Retinal pigment epithelial cell (primary cell): ENCODE data around the gene EML2.

Experiments
- DNase-seq: peaks from one replicate; pipeline ENCODE4 v3.0.0-alpha.2; 2010; ENCODE audit warnings: low read depth
- H3K4me3 ChIP-seq: 2 replicates; pipeline ENCODE4 v1.5.1; 2011; ENCODE audit warnings: mild to moderate bottlenecking, low read length, control low read depth, moderate library complexity
- CTCF ChIP-seq: conservative IDR thresholded peaks from 2 replicates; pipeline ENCODE4 v1.5.1; 2011; ENCODE audit warnings: low read depth, low read length, control low read depth, inconsistent platforms

Gene EML2

DNA sequence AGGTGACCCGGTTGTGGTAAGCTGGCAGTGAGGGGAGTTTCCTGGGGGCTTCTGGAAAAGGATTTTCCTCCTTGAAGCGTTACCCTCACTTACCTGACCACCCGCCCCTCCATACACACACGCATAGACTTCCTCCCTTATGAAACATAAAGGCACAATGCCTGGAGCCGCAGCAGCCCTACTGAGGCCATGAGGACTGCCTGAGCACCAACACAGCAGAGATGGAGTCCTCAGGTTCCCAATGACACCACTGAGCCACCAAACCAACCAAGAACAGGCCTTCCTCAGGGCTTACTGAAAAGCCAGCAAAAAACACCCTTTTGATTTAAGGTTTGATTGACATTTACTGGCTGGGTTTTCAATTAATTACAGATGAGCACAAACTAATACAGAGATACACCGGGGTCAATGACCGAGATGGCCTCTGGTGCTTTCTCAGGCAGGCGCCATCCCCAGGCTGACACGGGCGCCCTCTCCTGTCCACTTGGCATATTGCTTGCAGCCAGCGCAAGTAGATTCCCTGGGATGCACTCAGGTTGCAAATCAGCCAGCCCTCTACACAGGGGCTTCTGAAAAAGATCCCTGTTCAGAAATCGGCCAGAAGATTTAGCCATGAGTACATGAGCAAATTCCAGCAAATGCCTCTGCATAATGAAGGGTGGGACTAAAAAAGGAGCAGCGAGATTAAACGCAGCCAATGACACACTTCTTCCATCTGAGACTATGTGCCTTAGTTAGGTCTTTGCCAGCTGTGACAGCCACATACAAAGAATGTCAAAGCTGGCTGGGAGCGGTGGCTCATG, 69.4 kb downstream of the EML2 start:
- TF ChIP-seq CTCF: peak; percentile 89
- DNase-seq: no peak
- H3K4me3 ChIP-seq: no peak overlapping the region

- no peak for TF ChIP-seq CTCF
- H3K4me3 ChIP-seq: no peak overlapping the region
- DNase-seq: no peak
Measured at GRCh38 chr19:45568732-45569131, 70.5 kb downstream of the EML2 start.

- no peak overlapping the region for H3K4me3 ChIP-seq
- TF ChIP-seq CTCF: no peak
- no peak for DNase-seq
Measured at GRCh38 chr19:45567609-45568008, 71.6 kb downstream of the EML2 start.

GRCh38 chr19:45564131-45564780, 74.9 kb downstream of the EML2 start:
- no peak for DNase-seq
- TF ChIP-seq CTCF: no peak
- H3K4me3 ChIP-seq: no peak overlapping the region

- no peak for DNase-seq
- H3K4me3 ChIP-seq: no peak overlapping the region
- TF ChIP-seq CTCF: no peak
Measured at GRCh38 chr19:45560686-45561085, 78.5 kb downstream of the EML2 start.

GRCh38 chr19:45560038-45560437, 79.2 kb downstream of the EML2 start:
- no peak for TF ChIP-seq CTCF
- DNase-seq: no peak
- no peak overlapping the region for H3K4me3 ChIP-seq
